T-cell (primary cell): ENCODE measurements around the gene C1QTNF3. TPM values are rescaled to one million over a fixed set of nuclear protein-coding genes. Genes with fewer than 3 reads are reported as not detected.

Source experiments
- ATAC-seq, 4 experiments: fragments of 200-7000 bp in 3 of 4; fragments of 150-1000 bp in 1 of 4; cut with Tn5 transposase; replicated peaks in 1 of 4; 1 replicate in 3 of 4; 2 replicates in 1 of 4; pipeline ENCODE4 v1.10.0; 2021; ENCODE audit warnings: moderate library complexity in 3 of 4, mild to moderate bottlenecking in 2 of 4, moderate number of reproducible peaks in 1 of 4
- CTCF ChIA-PET, 2 donors: fragments of 300-600 bp; sonication (Branson Sonifier 250); formaldehyde crosslinking; loops; one replicate each; lab custom pipeline; 2022; ENCODE audit warnings: antibody characterized with exemption in 2 of 2; lab: Charles Lee
- POLR2A ChIA-PET, 2 donors: fragments of 300-600 bp; sonication (Branson Sonifier 250); formaldehyde crosslinking; loops; one replicate each; lab custom pipeline; 2022; ENCODE audit warnings: antibody characterized with exemption in 2 of 2; lab: Charles Lee
- DNase-seq, 35 experiments: peaks; one replicate each; pipeline versions ENCODE4 v3.0.0 to v3.0.0-alpha.2; 2013 to 2023
- H3K27ac ChIP-seq: one replicate; pipeline ENCODE4 v1.5.1; 2013; ENCODE audit warnings: low read length
- H3K27me3 ChIP-seq, 2 experiments: replicated peaks in 1 of 2; 1 replicate in 1 of 2; 2 replicates in 1 of 2; pipeline versions ENCODE4 v1.6.1 to v1.7.0; 2013; ENCODE audit warnings: low read length in 1 of 2, mixed read lengths in 1 of 2; ENCODE audit not compliant: control insufficient read depth in 2 of 2, insufficient read depth in 2 of 2; ENCODE audit errors: extremely low read depth in 1 of 2
- H3K36me3 ChIP-seq, 2 donors: 1 replicate in 1 of 2; 2 replicates in 1 of 2; pipeline versions ENCODE4 v1.6.1 to v1.7.0; 2013; ENCODE audit warnings: low read length in 1 of 2; ENCODE audit not compliant: control insufficient read depth in 2 of 2, insufficient read depth in 1 of 2; ENCODE audit errors: extremely low read depth in 1 of 2
- H3K4me1 ChIP-seq, 2 experiments: 1 replicate in 1 of 2; 2 replicates in 1 of 2; pipeline versions ENCODE4 v1.6.1 to v1.7.0; 2013; ENCODE audit warnings: low read length in 2 of 2, mixed read lengths in 1 of 2; ENCODE audit not compliant: insufficient read depth in 2 of 2, control insufficient read depth in 1 of 2; ENCODE audit errors: extremely low read depth in 1 of 2
- H3K4me3 ChIP-seq, 2 donors: 1 replicate in 1 of 2; 2 replicates in 1 of 2; pipeline versions ENCODE4 v1.5.1 to v1.7.0; 2013; ENCODE audit warnings: mild to moderate bottlenecking in 2 of 2, low read length in 1 of 2, moderate library complexity in 1 of 2; ENCODE audit not compliant: control insufficient read depth in 1 of 2; ENCODE audit errors: extremely low read depth in 1 of 2
- H3K9me3 ChIP-seq: 2 replicates; pipeline ENCODE4 v1.7.0; 2013
- H3K27ac Mint-ChIP-seq, 2 donors: one replicate each; pipeline ENCODE4 v1.8.0; 2020 to 2021; ENCODE audit warnings: mild to moderate bottlenecking in 2 of 2, mixed read lengths in 2 of 2
- H3K27me3 Mint-ChIP-seq, 2 donors: one replicate each; pipeline ENCODE4 v1.8.0; 2021 to 2022; ENCODE audit warnings: mixed read lengths in 2 of 2
- H3K36me3 Mint-ChIP-seq: one replicate; pipeline ENCODE4 v1.8.0; 2021; ENCODE audit warnings: mixed read lengths
- H3K4me1 Mint-ChIP-seq, 3 donors: one replicate each; pipeline ENCODE4 v1.8.0; 2020 to 2022; ENCODE audit warnings: mixed read lengths in 3 of 3, mild to moderate bottlenecking in 1 of 3
- H3K4me3 Mint-ChIP-seq, 3 donors: one replicate each; pipeline ENCODE4 v1.8.0; 2020 to 2022; ENCODE audit warnings: mild to moderate bottlenecking in 3 of 3, mixed read lengths in 3 of 3, moderate library complexity in 3 of 3
- H3K9me3 Mint-ChIP-seq, 3 donors: one replicate each; pipeline ENCODE4 v1.8.0; 2020 to 2022; ENCODE audit warnings: mixed read lengths in 3 of 3
- WGBS: methylation state at CpG from one replicate; pipeline ENCODE4 v1.1.5; 2013; ENCODE audit warnings: missing lambda C conversion rate; ENCODE audit not compliant: insufficient coverage; 5-methylcytosine and 5-hydroxymethylcytosine counted together
- total RNA-seq, 35 experiments: library from RNA in 6 of 35; stranded (reverse) in 6 of 35; fragments of 120-200 nt in 1 of 35; gene quantifications; one replicate each; pipeline versions ENCODE4 v1.2.1 to v1.2.4 and lab custom pipeline; 2013 to 2026

The C1QTNF3 gene
- total RNA-seq, 5 donors from 2014 or later (not counting 1 experiment from before 2014, with no cell fraction given) = 5.4 to 10.6 (median 5.7) TPM

DNA sequence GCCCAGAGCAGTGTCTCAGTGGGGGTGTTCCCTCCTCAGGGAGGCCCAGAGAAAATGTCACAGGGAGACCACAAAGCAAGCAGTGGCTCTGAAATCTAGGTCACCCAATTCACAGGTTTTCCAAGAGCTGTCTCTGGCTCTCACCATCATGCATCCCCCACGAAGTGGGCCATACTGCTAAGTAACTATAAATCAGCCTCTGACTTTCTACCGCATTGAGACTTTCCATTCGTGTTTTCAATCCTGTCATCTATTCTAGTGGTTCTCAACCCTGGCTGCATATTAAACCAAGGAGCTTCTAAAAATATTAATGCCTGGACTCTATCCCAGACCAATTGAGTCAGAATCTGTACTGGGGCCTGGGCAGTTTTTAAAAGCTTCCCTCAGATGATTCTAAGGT lies 2.0 kb upstream of the C1QTNF3 start:
- Mint-ChIP-seq H3K9me3 (no peaks in the 10 kb centered on the region), H3K27ac (no peak overlapping the region), H3K4me1 (peaks cover 0 to 3% (median 0%) of the 10 kb centered on the region in 3 donors), H3K4me3 (no peak overlapping the region), H3K27me3 (no peaks in the 10 kb centered on the region), H3K36me3 (peaks cover 28% of the 10 kb centered on the region)
- peaks cover 0 to 8% of the 10 kb centered on the region in 2 experiments for H3K4me1 ChIP-seq
- ChIA-PET CTCF (no interaction called here), POLR2A (no interaction called here)
- H3K9me3 ChIP-seq = no peaks in the 10 kb centered on the region
- H3K27ac ChIP-seq = no peak overlapping the region
- DNase-seq (peak in 16 of 35 experiments; percentile 3 to 36 (median 18)), ATAC-seq (no peak)
- no peaks in the 10 kb centered on the region for H3K27me3 ChIP-seq
- H3K4me3 ChIP-seq = no peak overlapping the region
- WGBS = 57% methylated on average over 3 of the region's 3 CpGs
- H3K36me3 ChIP-seq = no peaks in the 10 kb centered on the region

DNA sequence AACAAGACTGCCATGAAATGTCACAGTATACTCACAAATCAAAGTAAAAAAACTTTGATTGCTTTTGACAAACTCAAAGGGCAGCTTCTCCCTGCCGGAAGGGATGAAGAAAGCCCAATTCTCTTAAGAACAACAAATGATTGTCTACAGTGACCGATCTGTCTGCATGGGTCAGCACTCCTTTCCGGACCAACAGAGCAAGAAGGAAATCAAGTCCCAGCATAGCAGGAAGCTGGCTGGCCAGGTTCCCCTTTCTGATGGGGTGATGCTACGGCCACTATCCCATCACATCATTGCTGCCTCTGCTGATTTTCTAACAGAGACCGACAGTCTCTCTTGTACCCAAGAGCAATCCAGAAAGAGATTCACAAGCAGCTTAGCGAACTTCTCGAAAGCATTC lies 692 bp downstream of the C1QTNF3 start:
- H3K36me3 Mint-ChIP-seq = peaks cover 22% of the 10 kb centered on the region
- POLR2A ChIA-PET = no interaction called here
- peaks cover 0 to 8% of the 10 kb centered on the region in 2 experiments for H3K4me1 ChIP-seq
- H3K4me1 Mint-ChIP-seq = peaks cover 0 to 3% (median 0%) of the 10 kb centered on the region in 3 donors
- no peaks in the 10 kb centered on the region for H3K36me3 ChIP-seq
- DNase-seq (no peak), ATAC-seq (no peak)
- no peak overlapping the region for H3K27ac ChIP-seq
- H3K9me3 Mint-ChIP-seq = no peaks in the 10 kb centered on the region
- 89% methylated on average over 4 of the region's 7 CpGs for WGBS
- CTCF ChIA-PET = no interaction called here
- no peaks in the 10 kb centered on the region for H3K27me3 Mint-ChIP-seq
- H3K27ac Mint-ChIP-seq = no peak overlapping the region
- no peaks in the 10 kb centered on the region for H3K27me3 ChIP-seq
- no peaks in the 10 kb centered on the region for H3K9me3 ChIP-seq
- no peak overlapping the region for H3K4me3 Mint-ChIP-seq
- H3K4me3 ChIP-seq = no peak overlapping the region

DNA sequence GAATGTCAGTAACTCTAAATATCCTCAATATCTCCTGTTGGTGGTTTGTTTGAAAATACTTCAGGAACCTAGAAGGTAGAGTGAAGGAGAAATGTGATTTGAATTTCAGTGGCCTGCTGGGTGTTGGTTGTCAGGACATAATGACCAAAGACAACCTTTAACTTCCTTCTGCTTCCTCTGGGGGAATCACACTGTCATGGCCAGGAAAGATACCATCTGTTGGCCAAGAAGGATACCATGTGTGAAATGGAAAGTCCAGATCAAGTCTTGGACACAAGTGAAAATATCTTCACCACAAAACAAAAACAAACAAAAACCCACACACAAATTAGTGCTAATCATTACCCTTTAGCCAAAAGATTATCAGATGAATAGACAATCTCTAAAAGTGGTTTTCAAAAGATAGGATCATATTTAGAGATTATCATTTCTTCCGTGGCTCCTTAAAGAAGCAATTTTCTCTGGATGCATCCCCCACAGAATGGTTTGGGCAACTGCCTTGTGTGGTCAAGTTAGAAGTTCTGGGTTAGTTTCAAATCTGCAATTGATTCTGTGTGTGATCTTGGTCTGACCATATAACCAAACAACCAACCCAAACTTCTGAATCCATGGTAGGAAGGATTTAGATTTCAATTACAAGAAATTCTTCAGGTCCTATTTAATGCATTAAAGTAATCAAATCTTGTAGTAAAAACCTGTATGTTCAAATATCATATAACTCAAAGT lies 1.6 kb downstream of the C1QTNF3 start:
- CTCF ChIA-PET = interaction anchor here (0.6 to 0.7 kb wide), 2 partner anchors 476 to 779 kb away, joined by 4 to 5 read pairs; no protein-coding TSS in a partner anchor
- no peak overlapping the region for H3K4me3 ChIP-seq
- H3K27ac Mint-ChIP-seq = no peak overlapping the region

DNA sequence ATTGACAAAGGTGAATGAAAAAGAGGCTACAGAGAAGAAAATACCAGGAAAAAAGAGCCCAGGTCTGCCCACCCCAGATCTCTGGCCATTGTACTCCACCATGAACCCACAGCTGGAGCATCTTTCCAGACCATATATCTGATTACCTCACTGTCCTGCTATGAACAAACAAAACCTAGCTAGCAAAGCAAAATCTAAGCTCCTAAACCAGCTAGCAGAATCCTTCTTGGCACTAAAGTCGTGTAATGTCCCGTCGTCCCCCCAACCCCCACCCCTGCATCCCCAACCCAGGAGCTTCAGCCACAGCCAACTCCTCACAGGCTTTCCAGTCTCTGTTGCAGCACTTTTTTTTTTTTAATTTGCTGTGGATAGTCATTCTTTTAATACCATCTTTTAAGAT lies 2.5 kb downstream of the C1QTNF3 start:
- Mint-ChIP-seq H3K4me3 (no peak overlapping the region), H3K9me3 (no peaks in the 10 kb centered on the region), H3K27me3 (no peaks in the 10 kb centered on the region), H3K4me1 (peaks cover 0 to 3% (median 0%) of the 10 kb centered on the region in 3 donors), H3K27ac (no peak overlapping the region), H3K36me3 (peaks cover 25% of the 10 kb centered on the region)
- no peak overlapping the region for H3K27ac ChIP-seq
- H3K9me3 ChIP-seq = no peaks in the 10 kb centered on the region
- DNase-seq = no peak
- H3K36me3 ChIP-seq = peaks cover under 1 to 2% of the 10 kb centered on the region in 2 donors
- 100% methylated on average over 2 of the region's 3 CpGs for WGBS
- ChIA-PET CTCF (interaction anchor here (0.6 to 0.7 kb wide), 3 partner anchors 475 to 855 kb away, joined by 3 to 5 read pairs (median 4); no protein-coding TSS in a partner anchor), POLR2A (interaction anchor here (0.5 to 0.6 kb wide), 2 partner anchors 8 to 1901 kb away, joined by 3 to 7 read pairs; no protein-coding TSS in a partner anchor)
- no peaks in the 10 kb centered on the region for H3K27me3 ChIP-seq
- H3K4me1 ChIP-seq = peaks cover 0 to 8% of the 10 kb centered on the region in 2 experiments
- ATAC-seq = no peak
- no peak overlapping the region for H3K4me3 ChIP-seq

More for the DNA sequence above, 1.6 kb downstream of the C1QTNF3 start:
- peaks cover 0 to 8% of the 10 kb centered on the region in 2 experiments for H3K4me1 ChIP-seq
- no peak for DNase-seq
- ATAC-seq = no peak
- POLR2A ChIA-PET = interaction anchor here (0.5 to 0.6 kb wide), 2 partner anchors 7 to 1902 kb away, joined by 3 to 7 read pairs; no protein-coding TSS in a partner anchor
- H3K36me3 ChIP-seq = no peaks in the 10 kb centered on the region
- H3K27me3 Mint-ChIP-seq = no peaks in the 10 kb centered on the region
- no peaks in the 10 kb centered on the region for H3K9me3 Mint-ChIP-seq
- H3K9me3 ChIP-seq = no peaks in the 10 kb centered on the region
- no peak overlapping the region for H3K27ac ChIP-seq
- peaks cover 0 to 3% (median 0%) of the 10 kb centered on the region in 3 donors for H3K4me1 Mint-ChIP-seq
- no CpG with 5 or more reads among the region's 1 CpG for WGBS
- no peak overlapping the region for H3K4me3 Mint-ChIP-seq
- H3K27me3 ChIP-seq = no peaks in the 10 kb centered on the region
- peaks cover 25% of the 10 kb centered on the region for H3K36me3 Mint-ChIP-seq

DNA sequence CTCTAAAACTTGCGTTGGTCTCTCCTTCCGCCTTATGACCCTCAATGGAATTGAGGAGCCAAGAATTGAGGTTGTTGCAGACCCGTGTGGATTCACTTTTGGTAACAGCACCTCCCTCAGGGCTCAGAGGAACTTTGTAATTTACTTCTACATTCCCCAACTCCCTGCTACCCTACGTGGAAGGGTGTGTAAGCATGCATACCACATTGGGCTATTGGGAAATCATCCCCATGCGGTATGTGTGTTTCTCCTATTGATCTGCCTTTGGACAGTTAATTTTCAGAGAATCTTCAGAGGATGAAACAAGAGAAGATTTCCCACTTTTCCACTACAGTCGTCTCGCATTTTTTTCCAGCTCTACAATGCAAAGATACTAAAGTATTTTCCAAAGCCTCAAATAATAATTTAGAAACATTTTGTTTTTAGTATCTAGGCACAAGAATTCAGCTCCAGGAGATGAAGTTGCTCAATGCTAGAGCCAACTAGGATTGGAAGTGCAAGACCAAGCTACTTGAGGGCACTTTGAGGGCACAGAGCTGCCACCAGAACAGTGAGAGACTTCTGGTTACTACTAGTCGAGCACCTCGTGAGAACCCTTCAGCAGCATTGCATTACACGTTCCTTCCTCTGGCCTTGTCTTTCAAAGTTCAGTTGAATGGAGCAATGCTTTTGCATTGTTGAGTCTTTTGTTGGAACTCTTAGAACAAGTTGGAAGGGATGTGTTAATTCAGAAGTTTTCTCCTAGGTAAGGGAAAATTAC lies 3.4 kb downstream of the C1QTNF3 start:
- ChIA-PET POLR2A (no interaction called here), CTCF (interaction anchor here in 1 of 2 donors (0.7 kb wide), 1 partner anchor 854 kb away, joined by 3 read pairs; no protein-coding TSS in a partner anchor)
- DNase-seq = no peak
- no peaks in the 10 kb centered on the region for H3K27me3 Mint-ChIP-seq
- no peaks in the 10 kb centered on the region for H3K9me3 Mint-ChIP-seq
- no peak overlapping the region for H3K4me3 Mint-ChIP-seq
- H3K36me3 Mint-ChIP-seq = peaks cover 30% of the 10 kb centered on the region
- Histone ChIP-seq H3K27me3 (no peaks in the 10 kb centered on the region), H3K4me3 (no peak overlapping the region), H3K4me1 (peaks cover 0 to 4% of the 10 kb centered on the region in 2 experiments), H3K27ac (no peak overlapping the region), H3K9me3 (no peaks in the 10 kb centered on the region), H3K36me3 (peaks cover 2 to 10% of the 10 kb centered on the region in 2 donors)
- H3K27ac Mint-ChIP-seq = no peak overlapping the region
- H3K4me1 Mint-ChIP-seq = peaks cover 0 to 3% (median 0%) of the 10 kb centered on the region in 3 donors
- 100% methylated on average over 5 of the region's 10 CpGs for WGBS
- ATAC-seq = no peak

DNA sequence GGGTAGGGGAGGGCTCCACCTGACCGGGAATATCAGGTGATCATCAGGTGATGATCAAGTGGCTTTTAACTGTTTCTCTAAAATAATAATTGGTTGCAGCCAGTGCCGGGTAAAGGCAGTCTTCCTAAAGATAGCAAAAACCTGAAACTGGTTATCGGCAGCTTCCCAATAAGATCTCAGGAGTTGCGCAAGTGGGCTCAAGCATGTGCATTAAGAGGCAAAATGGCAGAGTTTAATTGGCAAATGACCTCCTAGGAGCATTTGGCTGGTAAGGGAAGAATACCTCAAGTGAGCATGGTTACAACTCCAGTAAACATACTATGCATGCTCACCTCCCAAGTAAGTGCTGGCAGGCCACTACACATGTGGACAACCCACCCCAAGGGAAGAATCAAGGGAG lies 4.2 kb downstream of the C1QTNF3 start:
- Mint-ChIP-seq H3K4me3 (no peak overlapping the region), H3K36me3 (peaks cover 33% of the 10 kb centered on the region), H3K4me1 (peaks cover 0 to 3% (median 0%) of the 10 kb centered on the region in 3 donors), H3K27ac (no peak overlapping the region), H3K27me3 (no peaks in the 10 kb centered on the region), H3K9me3 (no peaks in the 10 kb centered on the region)
- Histone ChIP-seq H3K36me3 (peaks cover 2 to 10% of the 10 kb centered on the region in 2 donors), H3K9me3 (no peaks in the 10 kb centered on the region), H3K27me3 (no peaks in the 10 kb centered on the region), H3K4me1 (no peaks in the 10 kb centered on the region), H3K4me3 (no peak overlapping the region), H3K27ac (no peak overlapping the region)
- ChIA-PET POLR2A (no interaction called here), CTCF (no interaction called here)
- 96% methylated on average over 2 of the region's 4 CpGs for WGBS
- no peak for ATAC-seq
- DNase-seq = no peak
